HEK293 (cell line): ENCODE results near the gene SLC25A24.
"Not testable (repeated sequence)": the region's sequence is repeated elsewhere in the genome, so short reads cannot be mapped to it uniquely, and the experiment has no call there.

Experiments used
- MYNN ChIP-seq: fragments of 450-650 bp; formaldehyde crosslinking; IDR thresholded peaks from 2 replicates; pipeline ENCODE4 v1.5.1; 2016; ENCODE audit warnings: missing biosample characterization, missing genetic modification characterization, borderline replicate concordance
- SP2 ChIP-seq: fragments of 450-650 bp; formaldehyde crosslinking; IDR thresholded peaks from 2 replicates; pipeline ENCODE4 v1.5.1; 2016; ENCODE audit warnings: missing biosample characterization, missing genetic modification characterization
- WT1 ChIP-seq: fragments of 450-650 bp; formaldehyde crosslinking; IDR thresholded peaks from 2 replicates; pipeline ENCODE4 v1.5.1; 2016; ENCODE audit warnings: missing biosample characterization, missing genetic modification characterization
- ZFHX2 ChIP-seq: fragments of 450-650 bp; formaldehyde crosslinking; conservative IDR thresholded peaks from 2 replicates; pipeline ENCODE4 v1.5.1; 2016; ENCODE audit warnings: missing biosample characterization, missing genetic modification characterization
- ZNF747 ChIP-seq: fragments of 450-650 bp; formaldehyde crosslinking; IDR thresholded peaks from 2 replicates; pipeline ENCODE4 v1.5.1; 2016; ENCODE audit warnings: missing biosample characterization, missing genetic modification characterization
- ZNF830 ChIP-seq: fragments of 450-650 bp; IDR thresholded peaks from 2 replicates; pipeline ENCODE4 v1.5.0; 2018; ENCODE audit warnings: missing biosample characterization, missing genetic modification characterization, low read depth, mild to moderate bottlenecking, moderate library complexity
- TF ChIP-seq, protein P1 (sequence below): fragments of 450-650 bp; formaldehyde crosslinking; IDR thresholded peaks from 2 replicates; pipeline ENCODE4 v1.5.1; 2016; ENCODE audit warnings: missing biosample characterization, missing genetic modification characterization, borderline replicate concordance
- TF ChIP-seq, protein P2 (sequence below): fragments of 450-650 bp; formaldehyde crosslinking; IDR thresholded peaks from 2 replicates; pipeline ENCODE4 v1.5.1; 2016; ENCODE audit warnings: missing biosample characterization, missing genetic modification characterization
- TF ChIP-seq, protein P3 (sequence below): sonication (generic); formaldehyde crosslinking; IDR thresholded peaks from 2 replicates; pipeline ENCODE4 v1.8.1; 2022; ENCODE audit warnings: mild to moderate bottlenecking, moderate library complexity, missing genetic modification reagents
- TF ChIP-seq, protein P4 (sequence below): fragments of 450-650 bp; formaldehyde crosslinking; IDR thresholded peaks from 2 replicates; pipeline ENCODE4; 2016; ENCODE audit warnings: missing biosample characterization, missing genetic modification characterization
- TF ChIP-seq, protein P5 (sequence below): fragments of 450-650 bp; formaldehyde crosslinking; IDR thresholded peaks from 2 replicates; pipeline ENCODE4 v1.5.1; 2016; ENCODE audit warnings: missing biosample characterization, missing genetic modification characterization
- TF ChIP-seq, protein P6 (sequence below): fragments of 450-650 bp; formaldehyde crosslinking; IDR thresholded peaks from 2 replicates; pipeline ENCODE4 v1.5.1; 2016; ENCODE audit warnings: missing biosample characterization, missing genetic modification characterization

DNA sequence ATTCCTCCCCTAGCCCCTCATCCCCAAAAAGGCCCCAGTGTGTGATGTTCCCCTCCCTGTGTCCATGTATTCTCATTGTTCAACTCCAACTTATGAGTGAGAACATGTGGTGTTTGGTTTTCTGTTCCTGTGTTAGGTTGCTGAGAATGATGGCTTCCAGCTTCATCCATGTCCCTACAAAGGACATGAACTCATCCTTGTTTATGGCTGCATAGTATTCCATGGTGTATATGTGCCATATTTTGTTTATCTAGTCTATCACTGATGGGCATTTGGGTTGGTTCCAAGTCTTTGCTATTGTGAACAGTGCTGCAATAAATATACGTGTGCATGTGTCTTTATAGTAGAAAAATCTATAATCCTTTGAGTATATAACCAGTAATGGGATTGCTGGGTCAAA is 55.6 kb downstream of the SLC25A24 start:
- TF ChIP-seq SP2, MYNN, WT1, ZNF830, ZFHX2, ZNF747 (tag by site-specific recombination): not testable (repeated sequence)
- TF ChIP-seq, protein P1, sequence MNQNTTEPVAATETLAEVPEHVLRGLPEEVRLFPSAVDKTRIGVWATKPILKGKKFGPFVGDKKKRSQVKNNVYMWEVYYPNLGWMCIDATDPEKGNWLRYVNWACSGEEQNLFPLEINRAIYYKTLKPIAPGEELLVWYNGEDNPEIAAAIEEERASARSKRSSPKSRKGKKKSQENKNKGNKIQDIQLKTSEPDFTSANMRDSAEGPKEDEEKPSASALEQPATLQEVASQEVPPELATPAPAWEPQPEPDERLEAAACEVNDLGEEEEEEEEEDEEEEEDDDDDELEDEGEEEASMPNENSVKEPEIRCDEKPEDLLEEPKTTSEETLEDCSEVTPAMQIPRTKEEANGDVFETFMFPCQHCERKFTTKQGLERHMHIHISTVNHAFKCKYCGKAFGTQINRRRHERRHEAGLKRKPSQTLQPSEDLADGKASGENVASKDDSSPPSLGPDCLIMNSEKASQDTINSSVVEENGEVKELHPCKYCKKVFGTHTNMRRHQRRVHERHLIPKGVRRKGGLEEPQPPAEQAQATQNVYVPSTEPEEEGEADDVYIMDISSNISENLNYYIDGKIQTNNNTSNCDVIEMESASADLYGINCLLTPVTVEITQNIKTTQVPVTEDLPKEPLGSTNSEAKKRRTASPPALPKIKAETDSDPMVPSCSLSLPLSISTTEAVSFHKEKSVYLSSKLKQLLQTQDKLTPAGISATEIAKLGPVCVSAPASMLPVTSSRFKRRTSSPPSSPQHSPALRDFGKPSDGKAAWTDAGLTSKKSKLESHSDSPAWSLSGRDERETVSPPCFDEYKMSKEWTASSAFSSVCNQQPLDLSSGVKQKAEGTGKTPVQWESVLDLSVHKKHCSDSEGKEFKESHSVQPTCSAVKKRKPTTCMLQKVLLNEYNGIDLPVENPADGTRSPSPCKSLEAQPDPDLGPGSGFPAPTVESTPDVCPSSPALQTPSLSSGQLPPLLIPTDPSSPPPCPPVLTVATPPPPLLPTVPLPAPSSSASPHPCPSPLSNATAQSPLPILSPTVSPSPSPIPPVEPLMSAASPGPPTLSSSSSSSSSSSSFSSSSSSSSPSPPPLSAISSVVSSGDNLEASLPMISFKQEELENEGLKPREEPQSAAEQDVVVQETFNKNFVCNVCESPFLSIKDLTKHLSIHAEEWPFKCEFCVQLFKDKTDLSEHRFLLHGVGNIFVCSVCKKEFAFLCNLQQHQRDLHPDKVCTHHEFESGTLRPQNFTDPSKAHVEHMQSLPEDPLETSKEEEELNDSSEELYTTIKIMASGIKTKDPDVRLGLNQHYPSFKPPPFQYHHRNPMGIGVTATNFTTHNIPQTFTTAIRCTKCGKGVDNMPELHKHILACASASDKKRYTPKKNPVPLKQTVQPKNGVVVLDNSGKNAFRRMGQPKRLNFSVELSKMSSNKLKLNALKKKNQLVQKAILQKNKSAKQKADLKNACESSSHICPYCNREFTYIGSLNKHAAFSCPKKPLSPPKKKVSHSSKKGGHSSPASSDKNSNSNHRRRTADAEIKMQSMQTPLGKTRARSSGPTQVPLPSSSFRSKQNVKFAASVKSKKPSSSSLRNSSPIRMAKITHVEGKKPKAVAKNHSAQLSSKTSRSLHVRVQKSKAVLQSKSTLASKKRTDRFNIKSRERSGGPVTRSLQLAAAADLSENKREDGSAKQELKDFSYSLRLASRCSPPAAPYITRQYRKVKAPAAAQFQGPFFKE (tag by site-specific recombination), result not testable (repeated sequence)
- TF ChIP-seq, protein P2, sequence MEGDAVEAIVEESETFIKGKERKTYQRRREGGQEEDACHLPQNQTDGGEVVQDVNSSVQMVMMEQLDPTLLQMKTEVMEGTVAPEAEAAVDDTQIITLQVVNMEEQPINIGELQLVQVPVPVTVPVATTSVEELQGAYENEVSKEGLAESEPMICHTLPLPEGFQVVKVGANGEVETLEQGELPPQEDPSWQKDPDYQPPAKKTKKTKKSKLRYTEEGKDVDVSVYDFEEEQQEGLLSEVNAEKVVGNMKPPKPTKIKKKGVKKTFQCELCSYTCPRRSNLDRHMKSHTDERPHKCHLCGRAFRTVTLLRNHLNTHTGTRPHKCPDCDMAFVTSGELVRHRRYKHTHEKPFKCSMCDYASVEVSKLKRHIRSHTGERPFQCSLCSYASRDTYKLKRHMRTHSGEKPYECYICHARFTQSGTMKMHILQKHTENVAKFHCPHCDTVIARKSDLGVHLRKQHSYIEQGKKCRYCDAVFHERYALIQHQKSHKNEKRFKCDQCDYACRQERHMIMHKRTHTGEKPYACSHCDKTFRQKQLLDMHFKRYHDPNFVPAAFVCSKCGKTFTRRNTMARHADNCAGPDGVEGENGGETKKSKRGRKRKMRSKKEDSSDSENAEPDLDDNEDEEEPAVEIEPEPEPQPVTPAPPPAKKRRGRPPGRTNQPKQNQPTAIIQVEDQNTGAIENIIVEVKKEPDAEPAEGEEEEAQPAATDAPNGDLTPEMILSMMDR (tag by site-specific recombination), result not testable (repeated sequence)
- TF ChIP-seq, protein P3, sequence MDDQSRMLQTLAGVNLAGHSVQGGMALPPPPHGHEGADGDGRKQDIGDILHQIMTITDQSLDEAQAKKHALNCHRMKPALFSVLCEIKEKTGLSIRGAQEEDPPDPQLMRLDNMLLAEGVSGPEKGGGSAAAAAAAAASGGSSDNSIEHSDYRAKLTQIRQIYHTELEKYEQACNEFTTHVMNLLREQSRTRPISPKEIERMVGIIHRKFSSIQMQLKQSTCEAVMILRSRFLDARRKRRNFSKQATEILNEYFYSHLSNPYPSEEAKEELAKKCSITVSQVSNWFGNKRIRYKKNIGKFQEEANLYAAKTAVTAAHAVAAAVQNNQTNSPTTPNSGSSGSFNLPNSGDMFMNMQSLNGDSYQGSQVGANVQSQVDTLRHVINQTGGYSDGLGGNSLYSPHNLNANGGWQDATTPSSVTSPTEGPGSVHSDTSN, result not testable (repeated sequence)
- TF ChIP-seq, protein P4, sequence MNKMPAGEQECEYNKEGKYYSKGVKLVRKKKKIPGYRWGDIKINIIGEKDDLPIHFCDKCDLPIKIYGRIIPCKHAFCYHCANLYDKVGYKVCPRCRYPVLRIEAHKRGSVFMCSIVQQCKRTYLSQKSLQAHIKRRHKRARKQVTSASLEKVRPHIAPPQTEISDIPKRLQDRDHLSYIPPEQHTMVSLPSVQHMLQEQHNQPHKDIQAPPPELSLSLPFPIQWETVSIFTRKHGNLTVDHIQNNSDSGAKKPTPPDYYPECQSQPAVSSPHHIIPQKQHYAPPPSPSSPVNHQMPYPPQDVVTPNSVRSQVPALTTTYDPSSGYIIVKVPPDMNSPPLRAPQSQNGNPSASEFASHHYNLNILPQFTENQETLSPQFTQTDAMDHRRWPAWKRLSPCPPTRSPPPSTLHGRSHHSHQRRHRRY (tag by site-specific recombination), result not testable (repeated sequence)
- TF ChIP-seq, protein P5, sequence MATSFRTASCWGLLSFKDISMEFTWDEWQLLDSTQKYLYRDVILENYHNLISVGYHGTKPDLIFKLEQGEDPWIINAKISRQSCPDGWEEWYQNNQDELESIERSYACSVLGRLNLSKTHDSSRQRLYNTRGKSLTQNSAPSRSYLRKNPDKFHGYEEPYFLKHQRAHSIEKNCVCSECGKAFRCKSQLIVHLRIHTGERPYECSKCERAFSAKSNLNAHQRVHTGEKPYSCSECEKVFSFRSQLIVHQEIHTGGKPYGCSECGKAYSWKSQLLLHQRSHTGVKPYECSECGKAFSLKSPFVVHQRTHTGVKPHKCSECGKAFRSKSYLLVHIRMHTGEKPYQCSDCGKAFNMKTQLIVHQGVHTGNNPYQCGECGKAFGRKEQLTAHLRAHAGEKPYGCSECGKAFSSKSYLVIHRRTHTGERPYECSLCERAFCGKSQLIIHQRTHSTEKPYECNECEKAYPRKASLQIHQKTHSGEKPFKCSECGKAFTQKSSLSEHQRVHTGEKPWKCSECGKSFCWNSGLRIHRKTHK (tag by site-specific recombination), result not testable (repeated sequence)
- TF ChIP-seq, protein P6, sequence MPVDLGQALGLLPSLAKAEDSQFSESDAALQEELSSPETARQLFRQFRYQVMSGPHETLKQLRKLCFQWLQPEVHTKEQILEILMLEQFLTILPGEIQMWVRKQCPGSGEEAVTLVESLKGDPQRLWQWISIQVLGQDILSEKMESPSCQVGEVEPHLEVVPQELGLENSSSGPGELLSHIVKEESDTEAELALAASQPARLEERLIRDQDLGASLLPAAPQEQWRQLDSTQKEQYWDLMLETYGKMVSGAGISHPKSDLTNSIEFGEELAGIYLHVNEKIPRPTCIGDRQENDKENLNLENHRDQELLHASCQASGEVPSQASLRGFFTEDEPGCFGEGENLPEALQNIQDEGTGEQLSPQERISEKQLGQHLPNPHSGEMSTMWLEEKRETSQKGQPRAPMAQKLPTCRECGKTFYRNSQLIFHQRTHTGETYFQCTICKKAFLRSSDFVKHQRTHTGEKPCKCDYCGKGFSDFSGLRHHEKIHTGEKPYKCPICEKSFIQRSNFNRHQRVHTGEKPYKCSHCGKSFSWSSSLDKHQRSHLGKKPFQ, result not testable (repeated sequence)
